HG03280 (cell line): Measurements from ENCODE around the gene PTGES3.
"Not testable (repeated sequence)": the region's sequence is repeated elsewhere in the genome, so short reads cannot be mapped to it uniquely, and the experiment has no call there.

Experiments
- ATAC-seq: cut with Tn5 transposase; IDR thresholded peaks from one replicate; pipeline ENCODE4 v1.9.1; 2021; ENCODE audit warnings: mild to moderate bottlenecking, moderate library complexity; ENCODE audit not compliant: unreplicated experiment

PTGES3 gene

DNA sequence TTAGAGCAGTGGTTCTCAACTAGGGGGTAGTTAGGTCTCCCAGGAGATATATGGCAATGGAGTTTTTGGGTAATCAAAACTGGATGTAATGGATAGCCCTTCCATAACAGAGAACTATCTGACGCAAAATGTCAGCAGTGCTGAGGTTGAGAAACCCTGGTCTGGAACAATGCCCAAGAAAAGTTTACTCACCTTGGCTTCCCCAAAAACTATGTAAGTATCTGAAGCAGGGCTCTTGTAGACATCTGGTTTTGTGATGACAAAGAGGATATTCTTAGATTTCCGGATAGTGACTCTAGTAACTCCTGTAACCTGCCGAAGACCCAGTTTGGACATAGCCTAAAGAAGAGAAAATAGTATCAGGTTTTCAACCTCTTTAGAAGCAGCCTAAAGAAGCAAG, 25.3 kb upstream of the PTGES3 start:
- no peak for ATAC-seq

DNA sequence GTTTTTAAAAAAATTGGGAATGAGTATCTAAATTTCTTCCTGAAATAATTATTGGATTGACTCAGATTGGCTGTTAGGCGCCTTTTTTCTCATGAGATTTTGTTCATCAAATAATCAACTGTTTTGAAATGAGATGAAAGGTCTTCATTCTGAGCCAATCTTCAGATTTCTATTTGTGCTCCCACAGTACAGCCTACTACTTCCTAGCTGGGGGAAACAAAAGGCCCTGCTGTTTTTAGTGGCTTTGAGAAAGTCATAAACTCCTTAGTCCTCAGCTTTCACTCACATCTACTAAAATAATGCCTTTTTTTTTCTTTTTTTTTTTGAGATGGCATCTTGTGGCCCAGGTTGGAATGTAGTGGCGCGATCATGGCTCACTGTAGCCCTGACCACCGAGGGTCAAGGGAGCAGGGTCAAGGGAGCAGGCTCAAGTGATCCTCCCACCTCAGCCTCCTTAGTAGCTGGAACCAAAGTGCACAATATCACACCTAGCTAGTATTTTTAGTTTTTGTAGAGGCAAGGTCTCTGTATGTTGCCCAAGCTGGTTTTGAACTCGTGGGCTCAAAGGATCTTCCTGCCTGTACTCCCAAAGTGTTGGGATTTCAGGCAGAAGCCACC, 21.8 kb upstream of the PTGES3 start:
- ATAC-seq, result no peak

DNA sequence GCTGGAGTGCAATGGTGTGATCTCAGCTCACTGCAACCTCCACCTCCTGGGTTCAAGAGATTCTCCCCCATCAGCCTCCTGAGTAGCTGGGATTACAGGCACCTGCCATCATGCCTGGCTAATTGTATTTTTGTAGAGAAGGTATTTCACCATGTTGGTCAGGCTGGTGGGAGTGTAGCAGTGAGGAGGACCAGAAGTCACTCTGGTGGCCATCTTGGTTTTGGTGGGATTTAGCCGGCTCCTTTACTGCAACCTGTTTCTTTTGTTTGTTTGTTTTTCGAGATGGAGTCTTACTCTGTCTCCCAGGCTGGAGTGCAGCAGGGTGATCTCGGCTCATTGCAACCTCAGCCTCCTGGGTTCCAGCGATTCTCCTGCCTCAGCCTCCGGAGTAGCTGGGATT, 16.4 kb upstream of the PTGES3 start:
- ATAC-seq, result not testable (repeated sequence)

DNA sequence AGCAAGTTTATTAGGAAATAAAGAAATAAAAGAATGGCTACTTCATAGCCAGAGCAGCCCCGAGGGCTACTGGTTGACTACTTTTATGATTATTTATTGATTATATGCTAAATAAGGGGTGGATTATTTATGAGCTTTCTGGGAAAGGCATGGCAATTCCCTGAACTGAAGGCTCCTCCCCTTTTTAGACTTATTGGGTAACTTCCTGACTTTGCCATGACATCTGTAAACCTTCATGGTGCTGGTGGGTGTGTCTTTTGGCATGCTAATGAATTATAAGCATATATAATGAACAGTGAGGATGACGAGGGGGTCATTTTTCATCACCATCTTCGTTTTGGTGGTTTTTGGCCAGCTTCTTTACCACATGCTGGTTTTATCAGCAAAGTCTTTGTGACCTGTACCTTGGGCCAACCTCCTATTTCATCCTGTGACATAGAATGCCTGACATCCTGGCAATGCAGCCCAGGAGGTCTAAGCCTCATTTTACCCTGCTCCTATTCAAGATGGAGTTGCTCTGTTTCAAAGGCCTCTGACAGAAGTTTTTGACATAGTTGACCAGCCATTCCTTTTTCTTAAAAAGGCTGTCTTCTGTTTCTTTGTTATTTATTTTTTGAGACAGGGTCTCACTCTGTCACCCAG, 11.1 kb upstream of the PTGES3 start:
- no peak for ATAC-seq

DNA sequence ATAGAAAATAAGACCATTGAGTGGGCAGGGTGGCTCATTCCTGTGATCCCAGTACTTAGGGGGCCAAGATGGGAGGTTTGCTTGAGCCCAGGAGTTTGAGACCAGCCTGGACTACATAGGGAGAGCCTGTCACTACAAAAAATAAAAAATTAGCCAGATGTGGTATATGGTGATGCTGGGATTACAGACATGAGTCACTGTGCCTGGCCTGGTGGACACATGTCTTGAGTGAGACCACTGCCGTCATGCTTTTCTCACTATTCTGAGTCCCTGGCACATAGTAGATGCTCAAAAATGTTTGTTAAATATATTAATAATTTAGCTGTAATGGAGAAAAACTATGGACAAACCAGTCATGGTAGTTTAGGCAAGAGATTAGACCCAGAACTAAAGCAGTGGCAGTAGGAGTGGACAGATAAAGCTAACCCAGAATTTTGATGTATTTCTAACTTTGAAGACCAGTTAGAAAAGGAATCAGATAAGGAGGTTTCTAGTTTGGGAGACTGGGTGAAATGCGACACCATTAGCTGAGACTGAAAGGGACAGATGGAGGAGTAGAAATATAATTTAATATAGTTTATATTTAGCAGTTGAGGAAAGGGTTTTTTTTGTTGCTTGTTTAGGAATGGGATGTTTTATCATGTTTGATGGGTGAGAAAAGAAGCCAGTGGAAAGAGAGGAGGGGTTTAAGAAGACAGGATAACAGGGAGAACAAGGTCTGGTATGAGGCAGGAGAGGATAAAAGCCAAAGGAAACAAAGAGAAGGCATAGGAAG, 7.4 kb upstream of the PTGES3 start:
- no peak for ATAC-seq

DNA sequence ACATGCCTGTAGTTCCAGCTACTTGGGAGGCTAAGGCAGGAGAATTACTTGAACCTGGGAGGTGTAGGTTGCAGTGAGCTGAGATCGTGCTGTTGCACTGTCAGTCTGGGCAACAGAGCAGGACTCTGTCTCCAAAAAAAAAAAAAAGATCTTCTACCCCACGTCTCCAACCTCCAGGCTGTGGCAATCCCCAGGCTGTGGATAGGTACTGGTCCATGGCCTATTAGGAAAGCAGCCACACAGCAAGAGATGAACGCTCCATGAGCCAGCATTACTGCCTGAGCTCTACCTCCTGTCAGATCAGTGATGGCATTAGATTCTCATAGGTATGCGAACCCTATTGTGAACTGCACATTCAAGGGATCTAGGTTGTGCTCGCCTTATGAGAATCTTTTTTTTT, 6.1 kb upstream of the PTGES3 start:
- no peak for ATAC-seq

DNA sequence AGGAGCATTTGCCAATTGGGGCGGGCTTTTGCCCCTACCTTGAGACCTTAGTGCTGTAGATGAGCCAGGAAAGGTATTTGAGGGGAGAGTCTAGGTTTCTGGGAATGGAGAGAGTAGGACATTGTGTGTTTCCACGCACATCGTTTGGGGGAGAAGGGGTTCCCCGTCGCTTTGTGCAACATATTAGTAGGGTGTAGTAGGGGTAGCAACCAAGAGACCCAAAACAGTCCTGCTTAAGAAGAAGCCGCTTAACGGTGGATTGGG, 694 bp upstream of the PTGES3 start:
- no peak for ATAC-seq

DNA sequence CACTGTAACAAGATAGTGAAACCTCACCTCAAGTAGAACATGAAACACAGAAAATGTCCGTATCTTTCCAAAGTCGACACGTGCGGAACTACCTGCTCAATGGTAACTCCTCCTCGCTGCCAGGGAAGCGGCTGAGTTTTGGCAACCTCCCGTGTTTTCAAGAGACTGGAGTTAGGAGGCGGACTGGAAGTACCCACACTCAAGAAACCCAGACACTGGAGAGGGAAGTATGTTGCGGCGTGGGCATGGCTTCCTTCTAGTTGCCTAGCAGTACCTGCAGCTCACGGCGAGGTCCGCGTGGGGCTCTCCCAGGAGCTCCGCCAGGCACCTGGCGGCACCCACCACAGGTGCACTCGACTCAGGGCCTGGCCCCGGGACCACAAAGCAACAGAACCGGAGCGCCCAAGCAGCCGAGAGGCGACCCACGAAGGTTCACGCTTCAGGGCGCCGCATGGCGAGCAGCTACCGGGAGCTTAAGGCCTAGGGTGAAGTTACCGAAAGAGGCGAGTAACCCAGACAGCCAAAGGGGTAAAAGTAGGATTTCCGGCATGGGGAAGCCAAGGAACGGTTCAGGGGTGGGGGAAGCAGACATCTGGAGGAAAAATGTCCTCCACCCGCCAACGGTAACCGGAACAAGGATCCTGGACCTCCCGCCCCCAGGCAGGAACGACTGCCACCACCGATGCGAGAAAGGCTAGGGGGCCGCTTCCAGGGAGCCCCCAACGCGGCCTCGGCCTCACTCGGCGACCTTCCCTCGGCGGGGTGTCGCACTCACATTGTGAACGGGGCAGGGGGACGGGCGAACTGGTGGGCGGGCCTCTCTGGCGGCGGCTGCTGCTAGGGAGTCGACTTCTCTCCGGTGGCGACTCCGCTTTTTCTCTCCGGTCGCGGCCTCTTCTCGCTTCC, 608 bp downstream of the PTGES3 start:
- ATAC-seq, result peak; percentile 15

DNA sequence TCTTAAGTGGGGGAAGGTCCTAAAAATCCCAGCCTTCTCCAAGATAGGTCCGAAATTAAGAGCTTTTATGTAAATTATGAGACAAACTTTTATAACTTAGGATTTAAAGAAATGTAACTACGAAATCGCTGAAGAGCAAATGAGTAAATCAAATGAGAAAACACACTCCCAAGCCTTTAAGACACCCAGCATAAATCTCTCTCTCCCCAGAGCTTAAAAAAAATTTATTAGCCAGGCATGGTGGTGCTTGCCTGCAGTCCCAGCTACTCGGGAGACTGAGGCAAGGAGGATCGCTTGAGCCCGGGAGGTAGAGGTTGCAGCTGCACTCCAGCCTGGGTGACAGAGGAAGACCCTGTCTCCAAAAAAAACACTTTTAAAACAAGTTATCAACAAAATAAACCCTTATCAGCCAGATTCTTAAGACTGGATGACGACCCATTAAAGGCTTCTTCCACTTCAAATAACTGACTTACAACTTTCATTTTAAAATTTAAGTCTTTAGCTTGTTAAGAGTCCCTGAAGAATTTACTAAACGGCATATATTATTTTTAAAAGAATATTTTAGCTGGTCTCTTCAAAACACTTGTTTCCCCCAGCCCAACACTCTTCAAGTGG, 3.2 kb downstream of the PTGES3 start:
- no peak for ATAC-seq

DNA sequence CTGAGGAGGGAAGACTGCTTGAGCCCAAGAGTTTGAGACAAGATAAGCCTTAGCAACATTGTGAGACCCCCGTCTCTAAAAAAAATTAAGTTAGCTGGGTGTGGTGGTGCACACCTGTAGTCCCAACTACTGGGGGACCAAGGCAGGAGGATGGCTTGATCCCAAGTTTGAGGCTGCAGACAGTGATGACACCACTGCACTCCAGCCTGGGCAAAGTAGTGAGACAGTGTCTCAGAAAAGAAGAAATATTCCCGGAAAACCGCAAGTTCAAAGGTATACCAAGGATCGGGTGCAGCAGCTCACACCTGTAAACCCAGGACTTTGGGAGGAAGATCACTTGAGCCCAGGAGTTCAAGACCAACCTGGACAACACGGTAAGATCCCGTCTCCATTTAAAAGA, 5.8 kb downstream of the PTGES3 start:
- no peak for ATAC-seq

DNA sequence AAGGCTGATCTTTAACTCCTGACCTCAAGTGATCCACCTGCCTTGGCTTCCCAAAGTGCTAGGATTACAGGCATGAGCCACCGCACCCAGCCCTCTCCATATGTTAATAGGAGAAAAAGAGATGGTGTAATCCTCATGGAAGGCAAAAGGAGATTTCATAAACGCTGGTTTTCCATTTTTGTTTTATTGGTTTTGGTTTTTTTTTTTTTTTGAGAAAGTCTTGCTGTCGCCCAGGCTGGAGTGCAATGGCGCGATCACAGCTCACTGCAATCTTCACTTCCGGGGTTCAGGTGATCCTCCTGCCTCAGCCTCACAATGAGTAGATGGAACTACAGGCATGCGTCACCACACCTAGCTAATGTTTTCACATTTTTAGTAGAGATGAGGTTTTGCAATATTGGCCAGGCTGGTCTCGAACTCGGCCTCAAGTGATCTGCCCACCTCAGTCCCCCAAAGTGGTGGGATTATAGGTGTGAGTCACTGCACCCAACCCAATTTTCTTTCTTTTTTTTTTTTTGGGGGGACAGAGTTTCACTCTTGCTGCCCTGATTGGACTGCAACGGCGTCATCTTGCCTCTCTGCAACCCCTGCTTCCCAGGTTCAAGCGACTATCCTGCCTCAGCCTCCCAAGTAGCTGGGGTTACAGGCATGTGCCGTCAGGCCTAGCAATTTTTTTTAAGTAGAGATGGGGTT, 8.1 kb downstream of the PTGES3 start:
- ATAC-seq, result no peak

DNA sequence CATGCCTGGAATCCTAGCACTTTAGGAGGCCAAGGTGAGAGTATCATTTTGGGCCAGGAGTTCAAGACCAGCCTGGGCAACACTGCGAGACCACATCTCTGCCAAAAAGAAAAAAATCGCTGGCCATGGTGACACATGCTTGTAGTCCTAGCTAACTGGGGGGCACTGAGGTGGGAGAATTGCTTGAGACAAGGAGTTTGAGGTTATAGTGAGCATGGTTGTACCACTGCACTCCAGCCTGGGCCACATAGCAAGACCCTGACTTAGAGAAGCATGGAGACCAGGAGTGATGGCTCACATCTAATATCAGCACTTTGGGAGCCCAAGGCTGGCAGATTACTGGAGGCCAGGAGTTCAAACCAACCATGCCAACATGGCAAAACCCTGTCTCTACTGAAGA, 9.2 kb downstream of the PTGES3 start:
- no peak for ATAC-seq

DNA sequence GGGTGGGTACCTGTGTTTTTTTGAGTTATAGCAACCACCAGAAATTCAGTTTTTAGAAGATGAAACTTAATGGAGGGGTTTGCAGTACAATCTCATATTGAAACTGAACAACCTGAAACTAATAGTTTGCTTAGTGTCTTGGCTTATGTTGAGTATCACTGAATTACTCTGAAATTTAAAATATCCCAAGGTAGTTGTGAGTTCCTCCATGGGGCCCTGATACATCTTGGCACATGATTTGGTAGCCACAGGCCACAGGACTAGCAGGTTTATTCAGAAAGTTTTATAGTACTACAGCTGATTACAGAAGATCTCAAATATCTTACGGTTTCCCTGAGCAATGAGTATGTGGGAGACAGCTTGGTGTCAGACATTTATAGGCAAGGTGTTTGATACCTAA, 10.4 kb downstream of the PTGES3 start:
- ATAC-seq, result peak; percentile 76

DNA sequence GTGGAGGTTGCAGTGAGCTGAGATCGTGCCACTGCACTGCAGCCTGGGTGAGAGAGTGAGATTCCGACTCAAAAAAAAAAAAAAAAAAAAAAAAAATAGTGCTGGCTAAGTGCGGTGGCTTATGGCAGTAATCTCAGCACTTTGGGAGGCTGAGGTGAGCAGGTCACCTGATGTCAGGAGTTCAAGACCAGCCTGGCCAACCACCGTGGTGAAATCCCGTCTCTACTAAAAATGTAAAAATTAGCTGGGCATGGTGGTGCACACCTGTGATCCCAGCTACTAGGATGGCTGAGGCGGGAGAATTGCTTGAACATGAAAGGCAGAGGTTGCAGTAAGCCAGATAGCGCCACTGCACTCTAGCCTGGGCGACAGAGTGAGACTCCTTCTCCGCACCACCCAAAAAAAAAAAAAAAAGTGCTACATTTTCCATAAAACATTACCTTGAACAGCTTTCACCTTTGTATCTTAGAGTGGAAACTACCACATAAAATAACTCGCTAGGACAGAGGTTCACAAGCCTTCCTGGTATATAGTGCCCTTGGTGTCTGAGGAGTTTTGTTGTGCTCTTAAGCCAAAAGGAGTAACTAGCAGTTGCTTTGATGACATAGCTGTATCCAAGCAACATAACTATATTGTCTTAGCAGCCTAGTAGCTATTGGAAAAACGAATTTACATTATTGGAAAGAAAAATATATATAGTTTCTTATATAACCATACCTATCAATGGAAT, 11.1 kb downstream of the PTGES3 start:
- peak; percentile 29 for ATAC-seq

DNA sequence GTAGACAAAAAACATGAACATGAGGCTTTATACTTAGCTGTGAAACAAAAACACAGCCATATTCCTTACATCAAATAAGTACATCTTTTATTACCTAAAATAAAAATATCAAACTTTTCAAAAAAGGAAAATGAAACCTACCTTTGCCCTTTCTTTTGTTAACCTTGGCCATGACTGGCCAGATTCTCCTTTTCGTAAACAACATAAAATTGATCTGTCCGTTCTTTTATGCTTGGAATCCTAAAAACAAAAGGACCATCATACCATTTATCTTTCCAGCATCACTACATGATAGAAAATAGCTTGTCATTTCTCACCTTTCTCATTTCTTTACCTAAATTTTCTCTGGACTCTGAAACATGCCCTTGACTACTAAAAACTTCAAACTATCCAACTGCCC, 16.5 kb downstream of the PTGES3 start:
- ATAC-seq, result no peak

DNA sequence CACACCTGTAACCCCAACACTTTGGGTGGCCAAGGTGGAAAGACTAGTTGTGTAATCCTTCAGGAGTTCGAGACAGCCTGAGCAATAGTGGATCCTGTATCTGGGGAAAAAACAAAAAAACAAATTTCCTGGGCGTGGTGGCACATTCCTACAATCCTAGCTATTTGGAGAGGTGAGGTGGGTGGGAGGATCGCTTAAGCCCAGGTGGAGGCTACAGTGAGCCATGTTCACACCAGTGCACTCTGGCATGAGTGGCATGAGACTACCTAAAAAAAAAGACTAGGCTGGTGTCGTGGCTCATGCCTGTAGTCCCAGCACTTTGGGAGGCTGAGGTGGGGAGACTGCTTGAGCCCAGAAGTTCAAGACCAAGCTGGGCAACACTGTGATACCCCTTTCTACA, 17.2 kb downstream of the PTGES3 start:
- no peak for ATAC-seq

DNA sequence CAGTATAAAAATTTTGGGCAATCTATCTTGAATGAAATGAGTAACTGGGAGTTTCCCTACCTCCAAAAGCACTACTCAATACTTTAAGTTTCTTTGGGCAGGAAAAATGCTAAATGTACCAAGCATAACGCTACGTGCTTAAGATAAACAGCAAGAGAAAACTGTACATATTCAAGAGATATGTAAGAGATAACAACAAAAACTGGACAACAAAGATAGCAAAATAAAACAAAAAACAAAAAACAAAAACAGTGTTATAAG, 20.0 kb downstream of the PTGES3 start:
- no peak for ATAC-seq

DNA sequence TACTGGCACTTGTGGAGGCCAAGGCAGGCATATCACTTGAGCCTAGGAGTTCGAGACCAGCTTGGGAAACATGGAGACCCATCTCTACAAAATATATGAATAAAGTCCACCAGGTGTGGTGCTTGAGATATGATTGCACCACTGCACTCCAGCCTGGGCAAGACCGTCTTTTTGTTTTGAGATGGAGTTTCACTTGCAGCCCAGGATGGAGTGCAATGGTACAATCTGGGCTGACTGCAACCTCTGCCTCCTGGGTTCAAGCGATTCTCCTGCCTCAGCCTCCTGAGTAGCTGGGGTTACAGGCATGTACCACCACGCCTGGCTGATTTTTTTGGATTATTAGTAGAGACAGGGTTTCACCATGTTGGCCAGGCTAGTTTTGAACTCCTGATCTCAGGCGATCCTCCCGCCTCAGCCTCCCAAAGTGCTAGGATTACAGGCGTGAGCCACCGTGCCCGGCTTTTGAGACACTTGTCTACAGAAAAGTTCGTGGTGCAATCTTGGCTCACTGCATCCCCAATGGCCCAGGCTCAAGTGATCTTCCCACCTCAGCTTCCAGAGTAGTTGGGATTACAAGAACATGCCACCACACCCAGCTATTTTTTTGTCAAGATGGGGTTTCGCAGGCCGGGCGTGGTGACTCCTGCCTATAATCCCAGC, 26.0 kb downstream of the PTGES3 start:
- no peak for ATAC-seq

DNA sequence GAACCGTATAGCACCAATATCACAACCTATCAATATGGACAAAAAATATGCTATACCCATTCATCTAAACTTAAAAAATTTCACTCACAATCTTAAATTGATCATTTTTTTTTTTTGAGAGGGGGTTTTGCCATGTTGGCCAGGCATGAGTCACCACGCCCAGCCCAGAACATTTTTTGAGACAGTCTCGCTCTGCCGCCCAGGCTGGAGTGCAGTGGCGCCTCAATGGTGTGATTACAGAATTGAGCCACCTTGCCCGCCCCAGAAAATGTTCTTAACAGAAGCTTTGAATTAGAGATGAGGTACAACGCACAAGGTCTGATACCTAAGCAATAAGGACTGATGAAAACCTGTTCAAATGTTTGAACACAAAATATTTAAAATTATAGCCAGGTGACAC, 26.5 kb downstream of the PTGES3 start:
- ATAC-seq, result no peak

DNA sequence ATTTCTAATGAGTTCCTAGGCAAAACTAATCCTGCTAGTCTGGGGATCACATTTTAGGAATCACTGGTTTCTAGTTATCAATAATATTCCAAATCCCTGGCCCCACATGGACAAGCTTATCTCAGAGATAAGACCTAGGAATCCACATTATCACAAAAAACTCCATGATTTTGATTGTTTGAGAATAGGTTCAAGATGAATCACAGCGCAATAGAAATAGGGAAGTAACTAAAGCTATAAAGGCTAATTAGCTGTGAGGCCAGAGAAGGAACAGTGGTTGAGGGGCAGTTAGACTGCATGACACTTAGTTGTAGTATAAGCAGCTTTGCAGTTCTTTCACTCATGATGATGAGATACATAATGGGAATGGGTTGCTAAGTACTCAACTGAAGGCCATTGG, 29.2 kb downstream of the PTGES3 start:
- no peak for ATAC-seq
